HEK293 (cell line): Measurements from ENCODE around the gene GFOD1.

Experiments
- KLF1 ChIP-seq: fragments of 450-650 bp; formaldehyde crosslinking; IDR thresholded peaks from 2 replicates; pipeline ENCODE4 v1.5.1; 2016; ENCODE audit warnings: missing biosample characterization, missing genetic modification characterization
- OVOL3 ChIP-seq: fragments of 450-650 bp; formaldehyde crosslinking; IDR thresholded peaks from 2 replicates; pipeline ENCODE4 v1.5.1; 2016; ENCODE audit warnings: missing biosample characterization, missing genetic modification characterization
- SP2 ChIP-seq: fragments of 450-650 bp; formaldehyde crosslinking; IDR thresholded peaks from 2 replicates; pipeline ENCODE4 v1.5.1; 2016; ENCODE audit warnings: missing biosample characterization, missing genetic modification characterization
- ZNF23 ChIP-seq: fragments of 450-650 bp; formaldehyde crosslinking; IDR thresholded peaks from 2 replicates; pipeline ENCODE4 v1.5.1; 2016; ENCODE audit warnings: missing biosample characterization, missing genetic modification characterization, borderline replicate concordance
- ZNF558 ChIP-seq: fragments of 450-650 bp; formaldehyde crosslinking; IDR thresholded peaks from 2 replicates; pipeline ENCODE4 v1.5.1; 2016; ENCODE audit warnings: missing biosample characterization, missing genetic modification characterization
- ZNF707 ChIP-seq: fragments of 450-650 bp; formaldehyde crosslinking; IDR thresholded peaks from 2 replicates; pipeline ENCODE4 v1.5.1; 2016; ENCODE audit warnings: missing biosample characterization, missing genetic modification characterization
- ZNF843 ChIP-seq: fragments of 450-650 bp; formaldehyde crosslinking; IDR thresholded peaks from 2 replicates; pipeline ENCODE4 v1.5.1; 2016; ENCODE audit warnings: missing biosample characterization, missing genetic modification characterization
- TF ChIP-seq, protein P1 (sequence below): fragments of 450-650 bp; formaldehyde crosslinking; IDR thresholded peaks from 2 replicates; pipeline ENCODE4 v1.5.1; 2016; ENCODE audit warnings: missing biosample characterization, missing genetic modification characterization
- TF ChIP-seq, protein P2 (sequence below): fragments of 450-650 bp; formaldehyde crosslinking; IDR thresholded peaks from 2 replicates; pipeline ENCODE4 v1.5.1; 2016; ENCODE audit warnings: missing biosample characterization, missing genetic modification characterization
- TF ChIP-seq, protein P3 (sequence below): fragments of 450-650 bp; formaldehyde crosslinking; optimal IDR thresholded peaks from 2 replicates; pipeline ENCODE3; 2016; ENCODE audit warnings: missing biosample characterization, mild to moderate bottlenecking, missing genetic modification characterization

DNA sequence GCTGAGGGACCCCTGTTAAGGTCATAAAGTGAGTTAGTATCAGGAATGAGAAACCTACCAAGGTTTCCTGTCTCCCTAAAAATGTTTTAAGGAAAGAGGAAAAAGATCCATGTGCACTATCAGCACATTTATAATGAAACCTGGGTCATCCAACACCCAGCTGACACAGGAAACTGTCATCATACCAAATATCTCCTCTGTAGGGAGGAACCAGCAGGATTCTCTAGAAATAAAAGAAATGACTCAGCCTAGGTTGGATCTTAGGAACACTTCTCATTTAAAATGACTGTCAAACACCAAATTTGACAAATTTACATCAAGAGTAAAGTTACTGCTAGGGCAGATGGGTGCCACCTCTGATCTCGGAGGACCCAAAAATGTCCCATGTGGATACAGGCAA lies 21.7 kb downstream of the GFOD1 start:
- TF ChIP-seq, protein P1, sequence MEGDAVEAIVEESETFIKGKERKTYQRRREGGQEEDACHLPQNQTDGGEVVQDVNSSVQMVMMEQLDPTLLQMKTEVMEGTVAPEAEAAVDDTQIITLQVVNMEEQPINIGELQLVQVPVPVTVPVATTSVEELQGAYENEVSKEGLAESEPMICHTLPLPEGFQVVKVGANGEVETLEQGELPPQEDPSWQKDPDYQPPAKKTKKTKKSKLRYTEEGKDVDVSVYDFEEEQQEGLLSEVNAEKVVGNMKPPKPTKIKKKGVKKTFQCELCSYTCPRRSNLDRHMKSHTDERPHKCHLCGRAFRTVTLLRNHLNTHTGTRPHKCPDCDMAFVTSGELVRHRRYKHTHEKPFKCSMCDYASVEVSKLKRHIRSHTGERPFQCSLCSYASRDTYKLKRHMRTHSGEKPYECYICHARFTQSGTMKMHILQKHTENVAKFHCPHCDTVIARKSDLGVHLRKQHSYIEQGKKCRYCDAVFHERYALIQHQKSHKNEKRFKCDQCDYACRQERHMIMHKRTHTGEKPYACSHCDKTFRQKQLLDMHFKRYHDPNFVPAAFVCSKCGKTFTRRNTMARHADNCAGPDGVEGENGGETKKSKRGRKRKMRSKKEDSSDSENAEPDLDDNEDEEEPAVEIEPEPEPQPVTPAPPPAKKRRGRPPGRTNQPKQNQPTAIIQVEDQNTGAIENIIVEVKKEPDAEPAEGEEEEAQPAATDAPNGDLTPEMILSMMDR (tag by site-specific recombination) = no peak
- TF ChIP-seq ZNF23 (no peak), ZNF558 (tag by site-specific recombination) (no peak), ZNF707 (tag by site-specific recombination) (no peak), KLF1 (tag by site-specific recombination) (no peak), ZNF843 (tag by site-specific recombination) (no peak), SP2 (tag by site-specific recombination) (no peak), OVOL3 (tag by site-specific recombination) (no peak)
- TF ChIP-seq, protein P2, sequence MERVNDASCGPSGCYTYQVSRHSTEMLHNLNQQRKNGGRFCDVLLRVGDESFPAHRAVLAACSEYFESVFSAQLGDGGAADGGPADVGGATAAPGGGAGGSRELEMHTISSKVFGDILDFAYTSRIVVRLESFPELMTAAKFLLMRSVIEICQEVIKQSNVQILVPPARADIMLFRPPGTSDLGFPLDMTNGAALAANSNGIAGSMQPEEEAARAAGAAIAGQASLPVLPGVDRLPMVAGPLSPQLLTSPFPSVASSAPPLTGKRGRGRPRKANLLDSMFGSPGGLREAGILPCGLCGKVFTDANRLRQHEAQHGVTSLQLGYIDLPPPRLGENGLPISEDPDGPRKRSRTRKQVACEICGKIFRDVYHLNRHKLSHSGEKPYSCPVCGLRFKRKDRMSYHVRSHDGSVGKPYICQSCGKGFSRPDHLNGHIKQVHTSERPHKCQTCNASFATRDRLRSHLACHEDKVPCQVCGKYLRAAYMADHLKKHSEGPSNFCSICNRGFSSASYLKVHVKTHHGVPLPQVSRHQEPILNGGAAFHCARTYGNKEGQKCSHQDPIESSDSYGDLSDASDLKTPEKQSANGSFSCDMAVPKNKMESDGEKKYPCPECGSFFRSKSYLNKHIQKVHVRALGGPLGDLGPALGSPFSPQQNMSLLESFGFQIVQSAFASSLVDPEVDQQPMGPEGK = no peak
- TF ChIP-seq, protein P3, sequence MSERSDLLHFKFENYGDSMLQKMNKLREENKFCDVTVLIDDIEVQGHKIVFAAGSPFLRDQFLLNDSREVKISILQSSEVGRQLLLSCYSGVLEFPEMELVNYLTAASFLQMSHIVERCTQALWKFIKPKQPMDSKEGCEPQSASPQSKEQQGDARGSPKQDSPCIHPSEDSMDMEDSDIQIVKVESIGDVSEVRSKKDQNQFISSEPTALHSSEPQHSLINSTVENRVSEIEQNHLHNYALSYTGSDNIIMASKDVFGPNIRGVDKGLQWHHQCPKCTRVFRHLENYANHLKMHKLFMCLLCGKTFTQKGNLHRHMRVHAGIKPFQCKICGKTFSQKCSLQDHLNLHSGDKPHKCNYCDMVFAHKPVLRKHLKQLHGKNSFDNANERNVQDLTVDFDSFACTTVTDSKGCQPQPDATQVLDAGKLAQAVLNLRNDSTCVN = no peak
